ENCODE measurements around the gene MINDY1.

The MINDY1 gene

DNA sequence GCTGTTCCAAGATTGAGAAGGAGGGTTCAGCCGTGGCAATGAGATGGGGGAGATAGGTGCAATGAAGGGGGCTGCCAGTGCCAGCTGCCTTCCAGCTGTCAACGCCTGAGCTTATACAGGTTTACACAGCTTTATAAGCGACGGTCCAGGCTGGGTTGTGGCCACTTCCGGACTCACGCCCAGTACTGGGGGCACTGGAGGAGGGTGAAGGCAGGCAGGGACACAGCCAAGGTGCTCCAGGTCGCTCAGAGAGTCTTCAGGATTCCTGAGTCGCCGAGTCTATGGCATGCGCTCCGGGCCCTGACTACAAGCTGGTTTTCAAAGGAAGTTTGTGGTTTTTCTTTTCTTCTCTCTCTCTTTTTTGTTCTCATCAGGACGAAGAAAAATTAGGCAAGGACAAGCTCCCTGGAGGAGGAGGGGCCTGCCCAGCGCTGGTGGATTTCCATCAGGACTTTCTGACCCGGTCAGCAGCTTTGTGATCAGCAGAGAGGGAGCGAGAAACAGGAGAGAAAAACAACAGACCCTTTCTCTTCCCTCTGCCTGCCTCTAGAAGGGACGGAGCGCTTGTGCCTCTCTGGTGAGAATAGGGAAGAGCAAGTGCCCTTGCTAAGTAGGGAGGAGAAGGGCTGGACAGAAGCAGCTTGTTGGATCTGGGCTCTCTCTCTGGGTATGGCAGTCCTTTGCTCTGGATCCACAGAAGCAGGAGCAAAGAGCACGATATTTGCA is at the start of gene MINDY1:
TSS of gene MINDY1 (minus strand) at position 576 of the 726 bp plus-strand sequence. CDS start 4,285 bp downstream, outside the sequence.
- no peak for FAIRE-seq
- TF ChIP-seq, protein P1, sequence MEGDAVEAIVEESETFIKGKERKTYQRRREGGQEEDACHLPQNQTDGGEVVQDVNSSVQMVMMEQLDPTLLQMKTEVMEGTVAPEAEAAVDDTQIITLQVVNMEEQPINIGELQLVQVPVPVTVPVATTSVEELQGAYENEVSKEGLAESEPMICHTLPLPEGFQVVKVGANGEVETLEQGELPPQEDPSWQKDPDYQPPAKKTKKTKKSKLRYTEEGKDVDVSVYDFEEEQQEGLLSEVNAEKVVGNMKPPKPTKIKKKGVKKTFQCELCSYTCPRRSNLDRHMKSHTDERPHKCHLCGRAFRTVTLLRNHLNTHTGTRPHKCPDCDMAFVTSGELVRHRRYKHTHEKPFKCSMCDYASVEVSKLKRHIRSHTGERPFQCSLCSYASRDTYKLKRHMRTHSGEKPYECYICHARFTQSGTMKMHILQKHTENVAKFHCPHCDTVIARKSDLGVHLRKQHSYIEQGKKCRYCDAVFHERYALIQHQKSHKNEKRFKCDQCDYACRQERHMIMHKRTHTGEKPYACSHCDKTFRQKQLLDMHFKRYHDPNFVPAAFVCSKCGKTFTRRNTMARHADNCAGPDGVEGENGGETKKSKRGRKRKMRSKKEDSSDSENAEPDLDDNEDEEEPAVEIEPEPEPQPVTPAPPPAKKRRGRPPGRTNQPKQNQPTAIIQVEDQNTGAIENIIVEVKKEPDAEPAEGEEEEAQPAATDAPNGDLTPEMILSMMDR (IDR thresholded peaks at IDR 0.05; ENCODE audit: insufficient read depth, missing control alignments), result peak; percentile 61
- peak; percentile 42 for DNase-seq (ENCODE audit: insufficient read length, low spot score)

- TF ChIP-seq, protein P1 (IDR thresholded peaks at IDR 0.05; ENCODE audit: insufficient read depth, missing control alignments), result no peak
- FAIRE-seq, result no peak
Observed at GRCh38 chr1:151056149-151056548, 49.4 kb upstream of the MINDY1 start.

DNA sequence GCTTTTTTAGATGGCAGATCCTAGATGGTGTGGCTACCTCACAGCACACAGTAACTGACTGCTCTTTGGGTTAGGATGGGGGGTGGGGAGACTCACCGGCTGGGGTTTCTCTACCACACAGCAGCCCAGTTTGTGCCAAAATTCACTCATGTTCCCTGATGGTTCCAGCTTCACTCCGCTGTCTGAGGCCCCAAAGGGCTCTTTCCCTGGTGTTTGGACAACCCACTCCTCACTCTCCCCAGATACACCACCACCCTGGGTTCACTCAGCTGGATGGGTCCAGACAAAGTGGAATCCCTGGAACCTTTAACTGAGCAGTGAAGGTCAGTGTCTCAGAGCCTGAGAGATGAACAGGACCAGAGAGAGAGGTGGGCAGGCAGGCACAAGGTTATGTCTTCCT is 48.9 kb upstream of the MINDY1 start:
- TF ChIP-seq, protein P1 (IDR thresholded peaks at IDR 0.05; ENCODE audit: insufficient read depth, missing control alignments), result no peak
- no peak for DNase-seq (ENCODE audit: insufficient read length, low spot score)
- FAIRE-seq, result no peak

More at GRCh38 chr1:151056149-151056548, 49.4 kb upstream of the MINDY1 start:
- no peak for DNase-seq (ENCODE audit: insufficient read length, low spot score)

DNA sequence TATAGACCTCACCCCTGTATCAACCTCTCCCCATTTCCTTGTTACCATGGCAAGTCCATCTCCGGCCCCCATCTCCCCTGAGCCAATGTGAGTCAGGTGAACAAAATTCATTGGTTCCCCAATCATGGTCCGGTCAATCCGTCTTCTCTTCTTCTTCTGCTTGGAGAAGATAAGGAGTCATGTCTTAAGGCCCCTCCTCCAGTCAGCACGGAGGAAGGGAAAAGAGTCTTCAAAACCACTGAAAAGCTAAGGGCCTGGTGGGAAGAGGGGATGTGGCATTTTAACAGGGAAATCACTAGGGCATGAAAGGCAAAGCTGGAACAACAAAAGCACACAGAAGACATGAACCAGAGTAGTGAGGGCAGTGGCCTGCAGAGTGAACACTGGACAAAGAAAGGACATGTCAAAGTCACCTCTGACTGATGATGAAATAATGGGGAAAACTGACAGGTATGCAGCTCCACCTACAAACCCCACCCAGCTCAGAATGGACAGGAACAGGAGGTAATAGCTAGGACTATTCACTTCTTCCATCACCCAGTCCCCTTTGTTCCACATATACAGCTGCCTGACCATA is 48.4 kb upstream of the MINDY1 start:
- FAIRE-seq (no peak), DNase-seq (ENCODE audit: insufficient read length, low spot score) (no peak)
- TF ChIP-seq, protein P1 (IDR thresholded peaks at IDR 0.05; ENCODE audit: insufficient read depth, missing control alignments), result no peak

- TF ChIP-seq, protein P1 (IDR thresholded peaks at IDR 0.05; ENCODE audit: insufficient read depth, missing control alignments), result no peak
- FAIRE-seq, result no peak
- no peak for DNase-seq (ENCODE audit: insufficient read length, low spot score)
Observed at GRCh38 chr1:151051356-151052009, 44.8 kb upstream of the MINDY1 start.

- FAIRE-seq, result no peak
- TF ChIP-seq, protein P1 (IDR thresholded peaks at IDR 0.05; ENCODE audit: insufficient read depth, missing control alignments), result no peak
- DNase-seq (ENCODE audit: insufficient read length, low spot score), result no peak
Observed at GRCh38 chr1:151050051-151050688, 43.5 kb upstream of the MINDY1 start.

All from D721Med (cell line).